HG03103 (cell line): ENCODE data around the gene ZNF57.
"Not testable (repeated sequence)": the region's sequence is repeated elsewhere in the genome, so short reads cannot be mapped to it uniquely, and the experiment has no call there.

ENCODE experiments used
- ATAC-seq: cut with Tn5 transposase; IDR thresholded peaks from one replicate; pipeline ENCODE4 v1.9.1; 2021; ENCODE audit warnings: low read depth; ENCODE audit not compliant: unreplicated experiment

The ZNF57 gene

GRCh38 chr19:2900296-2901252 is at the start of gene ZNF57:
Gene ZNF57, plus strand, starts transcription at chr19:2900928. Its CDS starts 118 bp downstream, at chr19:2901046.
- ATAC-seq, result peak; percentile 89

- ATAC-seq, result no peak
Measured at GRCh38 chr19:2852598-2852997, 48.1 kb upstream of the ZNF57 start.

GRCh38 chr19:2853015-2853606 is 47.6 kb upstream of the ZNF57 start:
- ATAC-seq, result no peak

GRCh38 chr19:2854849-2855248 is 45.9 kb upstream of the ZNF57 start:
- no peak for ATAC-seq

- ATAC-seq, result no peak
Measured at GRCh38 chr19:2856457-2857050, 44.2 kb upstream of the ZNF57 start.

GRCh38 chr19:2858864-2859263 is 41.9 kb upstream of the ZNF57 start:
- no peak for ATAC-seq

- no peak for ATAC-seq
Measured at GRCh38 chr19:2863816-2864215, 36.9 kb upstream of the ZNF57 start.

- no peak for ATAC-seq
Measured at GRCh38 chr19:2865334-2866100, 35.2 kb upstream of the ZNF57 start.

- ATAC-seq, result no peak
Measured at GRCh38 chr19:2866495-2867024, 34.2 kb upstream of the ZNF57 start.

GRCh38 chr19:2867025-2867991 is 33.4 kb upstream of the ZNF57 start, which contains the start of gene ZNF556:
Gene ZNF556, plus strand, starts transcription at chr19:2867335. Its CDS starts 87 bp downstream, at chr19:2867422.
- ATAC-seq, result no peak

- no peak for ATAC-seq
Measured at GRCh38 chr19:2869618-2870017, 31.1 kb upstream of the ZNF57 start.

GRCh38 chr19:2872175-2872574 is 28.6 kb upstream of the ZNF57 start:
- ATAC-seq, result not testable (repeated sequence)

- no peak for ATAC-seq
Measured at GRCh38 chr19:2877398-2878331, 23.1 kb upstream of the ZNF57 start.

GRCh38 chr19:2883686-2884439 is 16.9 kb upstream of the ZNF57 start:
- ATAC-seq, result no peak

GRCh38 chr19:2885736-2886135 is 15.0 kb upstream of the ZNF57 start:
- no peak for ATAC-seq

- ATAC-seq, result no peak
Measured at GRCh38 chr19:2887391-2887914, 13.3 kb upstream of the ZNF57 start.

GRCh38 chr19:2888731-2889224 is 11.9 kb upstream of the ZNF57 start:
- no peak for ATAC-seq
